Astrocyte (in vitro differentiated cells and primary cell): ENCODE data around the gene CRACR2A.

Experiments
- EZH2 ChIP-seq: IDR thresholded peaks from 2 replicates; pipeline ENCODE4 v1.6.1; 2012; ENCODE audit warnings: mild to moderate bottlenecking, low read length, inconsistent platforms; ENCODE audit not compliant: insufficient read depth
- TF ChIP-seq, protein P1 (sequence below): IDR thresholded peaks from 2 replicates; pipeline ENCODE4 v1.5.1; 2011; ENCODE audit warnings: low read depth, mild to moderate bottlenecking, inconsistent platforms, low read length, moderate library complexity; ENCODE audit not compliant: insufficient read depth

DNA sequence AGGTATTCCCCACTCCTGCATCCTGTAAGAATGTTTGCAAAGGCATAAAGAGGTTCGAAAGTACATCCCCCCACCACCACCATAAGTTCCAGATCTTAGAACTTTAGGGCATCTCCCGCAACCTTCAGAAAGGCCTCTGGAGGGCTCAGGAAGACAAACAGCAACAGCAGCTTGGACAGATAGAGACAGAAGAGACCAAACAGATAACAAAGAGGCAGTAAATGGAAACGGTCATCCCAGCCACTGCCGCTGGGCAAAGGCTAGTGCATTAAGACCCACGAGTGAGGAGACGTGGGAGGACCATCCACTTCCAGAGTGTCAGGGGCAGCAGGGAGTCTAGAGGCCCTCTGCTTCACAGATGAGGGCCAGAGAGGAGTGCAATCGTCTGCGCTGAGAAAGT is 124.3 kb downstream of the CRACR2A start:
- TF ChIP-seq, protein P1, sequence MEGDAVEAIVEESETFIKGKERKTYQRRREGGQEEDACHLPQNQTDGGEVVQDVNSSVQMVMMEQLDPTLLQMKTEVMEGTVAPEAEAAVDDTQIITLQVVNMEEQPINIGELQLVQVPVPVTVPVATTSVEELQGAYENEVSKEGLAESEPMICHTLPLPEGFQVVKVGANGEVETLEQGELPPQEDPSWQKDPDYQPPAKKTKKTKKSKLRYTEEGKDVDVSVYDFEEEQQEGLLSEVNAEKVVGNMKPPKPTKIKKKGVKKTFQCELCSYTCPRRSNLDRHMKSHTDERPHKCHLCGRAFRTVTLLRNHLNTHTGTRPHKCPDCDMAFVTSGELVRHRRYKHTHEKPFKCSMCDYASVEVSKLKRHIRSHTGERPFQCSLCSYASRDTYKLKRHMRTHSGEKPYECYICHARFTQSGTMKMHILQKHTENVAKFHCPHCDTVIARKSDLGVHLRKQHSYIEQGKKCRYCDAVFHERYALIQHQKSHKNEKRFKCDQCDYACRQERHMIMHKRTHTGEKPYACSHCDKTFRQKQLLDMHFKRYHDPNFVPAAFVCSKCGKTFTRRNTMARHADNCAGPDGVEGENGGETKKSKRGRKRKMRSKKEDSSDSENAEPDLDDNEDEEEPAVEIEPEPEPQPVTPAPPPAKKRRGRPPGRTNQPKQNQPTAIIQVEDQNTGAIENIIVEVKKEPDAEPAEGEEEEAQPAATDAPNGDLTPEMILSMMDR: no peak
- TF ChIP-seq EZH2: no peak
